ENCODE results near the gene CDHR2.
A peak's percentile ranks its signal among the peaks of the same experiment; 100 is the strongest.

The CDHR2 gene

DNA sequence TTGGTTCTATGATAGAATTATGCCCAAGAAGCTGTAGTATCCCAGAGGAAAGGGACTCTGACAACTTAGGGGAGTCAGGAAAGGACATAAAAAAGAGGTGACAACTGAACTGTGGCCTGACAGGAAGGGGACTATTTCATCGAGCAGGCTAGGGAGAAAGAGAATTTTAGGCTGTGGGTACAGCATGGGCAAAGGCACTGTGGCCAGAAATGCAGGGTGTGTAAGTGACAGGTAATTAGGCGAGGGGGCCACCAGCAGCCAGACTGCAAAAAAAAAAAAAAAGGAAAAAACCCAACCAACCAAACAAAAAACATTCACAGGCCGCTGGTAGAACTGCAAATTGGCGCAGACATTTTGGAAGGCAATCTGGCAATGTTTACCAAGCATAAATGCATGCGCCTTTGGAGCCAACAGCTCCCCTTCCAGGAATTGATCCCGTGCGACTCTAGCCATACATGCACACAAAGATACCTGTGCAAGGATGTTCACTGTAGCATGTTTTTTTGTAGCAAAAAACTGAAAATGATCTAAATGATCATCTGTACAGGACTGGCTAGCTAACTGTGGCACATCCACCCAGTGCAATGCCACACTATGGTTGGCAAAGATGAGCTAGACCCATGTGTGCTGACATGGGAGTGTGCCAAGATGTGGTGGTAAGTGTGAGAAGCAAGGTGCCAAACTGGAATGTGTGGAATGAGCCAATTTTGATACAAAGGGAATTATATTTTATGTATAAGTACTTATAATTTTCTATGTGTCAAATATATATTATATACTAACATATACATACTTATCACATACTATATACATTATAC, 82.5 kb downstream of the CDHR2 start:
- TF ChIP-seq, protein P1, sequence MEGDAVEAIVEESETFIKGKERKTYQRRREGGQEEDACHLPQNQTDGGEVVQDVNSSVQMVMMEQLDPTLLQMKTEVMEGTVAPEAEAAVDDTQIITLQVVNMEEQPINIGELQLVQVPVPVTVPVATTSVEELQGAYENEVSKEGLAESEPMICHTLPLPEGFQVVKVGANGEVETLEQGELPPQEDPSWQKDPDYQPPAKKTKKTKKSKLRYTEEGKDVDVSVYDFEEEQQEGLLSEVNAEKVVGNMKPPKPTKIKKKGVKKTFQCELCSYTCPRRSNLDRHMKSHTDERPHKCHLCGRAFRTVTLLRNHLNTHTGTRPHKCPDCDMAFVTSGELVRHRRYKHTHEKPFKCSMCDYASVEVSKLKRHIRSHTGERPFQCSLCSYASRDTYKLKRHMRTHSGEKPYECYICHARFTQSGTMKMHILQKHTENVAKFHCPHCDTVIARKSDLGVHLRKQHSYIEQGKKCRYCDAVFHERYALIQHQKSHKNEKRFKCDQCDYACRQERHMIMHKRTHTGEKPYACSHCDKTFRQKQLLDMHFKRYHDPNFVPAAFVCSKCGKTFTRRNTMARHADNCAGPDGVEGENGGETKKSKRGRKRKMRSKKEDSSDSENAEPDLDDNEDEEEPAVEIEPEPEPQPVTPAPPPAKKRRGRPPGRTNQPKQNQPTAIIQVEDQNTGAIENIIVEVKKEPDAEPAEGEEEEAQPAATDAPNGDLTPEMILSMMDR (conservative IDR thresholded peaks at IDR 0.05), result no peak

DNA sequence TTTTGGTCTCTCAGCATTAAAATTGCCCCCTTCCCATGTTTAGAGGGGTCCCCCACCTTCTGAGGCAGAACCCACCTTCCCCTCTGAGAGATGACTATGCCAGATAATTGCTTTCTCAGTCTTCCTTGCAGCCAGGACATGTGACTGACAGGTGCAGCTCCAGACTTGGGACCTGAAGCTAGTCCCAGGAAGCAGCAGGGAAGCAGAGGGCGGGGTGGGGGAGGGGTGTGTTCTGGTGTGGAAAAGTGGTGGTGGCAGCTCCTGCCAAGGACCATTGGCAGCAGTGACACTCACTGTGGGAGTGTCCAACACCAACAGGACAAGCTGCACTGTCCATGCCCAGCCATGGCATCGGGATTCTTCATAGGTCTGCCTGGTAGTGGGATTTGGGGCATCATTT, 83.6 kb downstream of the CDHR2 start:
- TF ChIP-seq, protein P1 (conservative IDR thresholded peaks at IDR 0.05), result no peak
- no peak overlapping the region for H3K27ac ChIP-seq

More for the DNA sequence above, 82.5 kb downstream of the CDHR2 start:
- peak overlapping the region; percentile 62; the same call in 1 of the 2 replicates for H3K27ac ChIP-seq

DNA sequence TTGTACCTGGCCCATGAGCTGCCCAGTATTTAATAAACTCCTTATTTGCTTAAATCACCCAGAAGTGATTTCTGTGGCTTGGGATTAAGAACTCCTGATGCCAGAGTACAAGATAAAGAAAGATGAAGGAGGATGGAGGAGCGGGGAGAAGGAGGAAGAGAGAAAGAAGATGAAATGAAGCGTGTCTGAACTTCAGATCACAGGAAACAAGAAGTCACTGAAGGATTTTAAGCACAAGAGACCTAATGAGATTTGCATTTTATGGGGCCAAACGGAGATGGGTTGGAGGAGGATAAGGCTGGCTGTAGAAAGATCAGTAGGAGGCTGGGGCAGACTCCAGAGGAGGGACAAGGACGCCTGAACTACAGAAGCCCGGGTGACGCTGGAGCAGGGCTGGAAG, 84.5 kb downstream of the CDHR2 start:
- no peak overlapping the region for H3K27ac ChIP-seq
- TF ChIP-seq, protein P1 (conservative IDR thresholded peaks at IDR 0.05), result no peak

DNA sequence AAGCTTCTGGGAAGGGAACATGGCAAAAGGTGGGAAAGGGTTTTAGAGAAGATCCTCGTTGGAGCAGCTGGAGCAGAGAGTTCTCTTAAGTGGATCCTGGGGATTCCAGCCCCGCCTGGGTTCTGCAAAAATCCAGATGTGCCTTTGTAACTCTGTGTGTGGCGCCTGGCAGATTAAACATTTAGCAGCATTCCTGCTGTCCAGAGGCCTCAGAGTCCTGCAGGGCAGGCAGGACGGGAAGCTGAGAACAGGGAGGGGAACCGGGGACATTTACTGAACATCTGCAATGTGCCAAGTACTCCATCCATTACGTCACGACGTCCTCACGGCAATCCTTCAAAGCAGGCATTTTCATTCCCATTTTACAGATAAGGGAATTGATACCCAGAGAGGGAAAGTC, 87.3 kb downstream of the CDHR2 start:
- H3K27ac ChIP-seq, result no peak overlapping the region
- TF ChIP-seq, protein P1 (conservative IDR thresholded peaks at IDR 0.05), result no peak

DNA sequence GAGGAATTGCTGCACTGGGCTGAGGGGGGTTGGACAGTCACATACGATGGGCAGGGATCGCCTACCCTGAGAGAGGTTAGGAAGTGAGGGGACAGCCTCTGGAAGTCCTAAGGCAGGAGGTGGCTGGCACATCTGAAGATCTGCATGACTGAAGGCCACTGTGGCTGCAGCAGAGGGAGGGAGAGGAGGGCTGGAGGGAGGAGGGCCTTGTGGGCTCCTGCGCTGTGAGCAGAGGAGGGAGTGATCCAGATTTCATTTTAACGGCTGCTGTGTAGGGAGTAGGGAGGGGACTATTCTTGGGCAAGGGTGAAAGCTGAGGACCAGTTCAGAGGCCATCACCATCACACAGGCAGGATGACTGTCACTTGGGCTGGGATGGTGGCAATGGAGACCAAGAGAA, 88.4 kb downstream of the CDHR2 start:
- TF ChIP-seq, protein P1 (conservative IDR thresholded peaks at IDR 0.05), result no peak

DNA sequence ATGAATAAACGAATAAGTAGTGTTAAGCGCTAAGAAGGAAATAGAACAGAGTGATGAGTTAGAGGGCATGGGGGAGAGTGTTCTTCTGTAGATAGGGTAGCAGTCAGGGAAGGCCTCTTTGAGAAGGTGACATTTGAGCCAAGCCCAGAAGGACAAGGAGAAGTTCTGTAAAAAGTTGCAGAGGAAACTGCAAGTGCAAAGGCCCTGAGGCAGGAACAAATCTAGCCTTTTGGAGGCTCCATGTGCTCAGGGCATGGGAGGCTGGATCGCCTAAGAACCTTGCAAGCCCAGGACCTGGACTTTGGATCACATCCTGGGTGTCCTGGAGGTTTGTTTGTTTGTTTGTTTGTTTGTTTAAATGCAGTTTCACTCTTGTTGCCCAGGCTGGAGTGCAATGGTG, 89.3 kb downstream of the CDHR2 start:
- TF ChIP-seq, protein P1 (conservative IDR thresholded peaks at IDR 0.05), result no peak
- no peak overlapping the region for H3K27ac ChIP-seq

More for the DNA sequence above, 88.4 kb downstream of the CDHR2 start:
- no peak overlapping the region for H3K27ac ChIP-seq

DNA sequence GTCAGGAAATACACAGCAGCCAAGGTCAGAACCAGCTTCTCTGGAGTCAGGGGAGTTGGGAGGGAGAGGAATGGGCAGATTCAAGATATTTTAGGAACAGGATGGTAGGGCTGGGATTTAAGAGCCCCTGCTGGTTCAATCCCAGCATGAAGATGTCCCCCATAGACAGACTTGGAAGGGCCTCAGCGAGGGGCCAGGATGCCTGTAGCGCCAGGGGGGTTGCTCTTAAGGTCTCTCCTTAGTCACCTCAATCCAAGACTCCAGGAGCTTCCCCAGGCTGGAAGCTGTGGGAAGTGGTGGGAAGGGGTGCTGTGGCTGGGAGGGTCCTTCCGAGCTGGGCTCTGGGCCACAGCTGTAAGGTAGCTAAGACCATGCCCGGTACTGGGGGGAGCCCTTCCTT, 90.1 kb downstream of the CDHR2 start:
- H3K27ac ChIP-seq, result peak overlapping the region; percentile 57
- TF ChIP-seq, protein P1 (conservative IDR thresholded peaks at IDR 0.05), result no peak

Measured in VCaP (cell line).